ENCODE measurements around the gene PBX1.

DNA sequence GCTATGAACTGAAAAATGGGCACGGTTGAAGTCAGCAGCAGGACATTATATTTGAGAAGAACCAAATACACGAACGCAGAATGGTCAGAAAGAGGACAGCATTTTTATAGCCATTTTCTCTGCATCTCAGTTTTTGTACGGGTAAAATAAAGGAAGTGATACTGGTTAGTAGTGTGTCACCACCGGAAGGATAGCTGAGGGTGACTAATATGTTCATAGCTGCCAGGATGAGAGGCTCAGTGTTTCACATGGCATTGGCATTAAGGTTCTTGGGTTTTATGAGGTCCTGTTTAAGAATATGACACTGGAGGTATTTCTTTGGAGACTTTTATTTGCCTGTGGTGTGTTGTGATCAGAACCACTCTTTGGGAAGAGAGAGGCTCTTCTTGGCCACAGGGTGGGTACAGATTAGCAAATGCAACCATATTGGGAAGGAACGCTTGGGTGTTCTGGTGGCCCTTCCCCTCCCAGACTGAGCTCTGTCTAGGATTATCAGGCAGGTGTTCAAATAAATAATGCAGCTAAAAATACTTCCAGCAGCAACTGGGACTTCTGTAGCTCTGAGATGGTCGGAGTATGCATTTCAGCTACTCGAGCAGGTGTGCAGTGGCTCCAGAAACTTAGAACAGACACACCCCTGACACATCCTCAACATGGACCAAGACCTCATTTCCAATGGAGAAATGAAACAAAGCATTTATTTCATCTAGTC, 158.2 kb downstream of the PBX1 start:
- no peak for TF ChIP-seq EZH2 (IDR thresholded peaks at IDR 0.05; ENCODE audit: low read length)
- TF ChIP-seq CTCF (optimal IDR thresholded peaks at IDR 0.05 in 1 of 3, IDR thresholded peaks at IDR 0.05 in 1 of 3, conservative IDR thresholded peaks at IDR 0.05 in 1 of 3; ENCODE audit: extremely low read depth in 1 of 3, insufficient read depth in 2 of 3, low read length in 3 of 3) = no peak
